GM12875 (cell line): ENCODE data around the gene LY6G5C.
"Not testable (repeated sequence)": the region's sequence is repeated elsewhere in the genome, so short reads cannot be mapped to it uniquely, and the experiment has no call there.

Source experiments
- H3K4me3 ChIP-seq: one replicate; pipeline ENCODE4 v1.5.1; 2011; ENCODE audit warnings: low read depth, low read length, control low read depth
- CTCF ChIP-seq: IDR thresholded peaks from 2 replicates; pipeline ENCODE4 v1.5.1; 2011; ENCODE audit warnings: low read depth, mild to moderate bottlenecking, control low read depth, inconsistent platforms, low read length, moderate library complexity, borderline replicate concordance; ENCODE audit not compliant: insufficient read depth

LY6G5C gene

DNA sequence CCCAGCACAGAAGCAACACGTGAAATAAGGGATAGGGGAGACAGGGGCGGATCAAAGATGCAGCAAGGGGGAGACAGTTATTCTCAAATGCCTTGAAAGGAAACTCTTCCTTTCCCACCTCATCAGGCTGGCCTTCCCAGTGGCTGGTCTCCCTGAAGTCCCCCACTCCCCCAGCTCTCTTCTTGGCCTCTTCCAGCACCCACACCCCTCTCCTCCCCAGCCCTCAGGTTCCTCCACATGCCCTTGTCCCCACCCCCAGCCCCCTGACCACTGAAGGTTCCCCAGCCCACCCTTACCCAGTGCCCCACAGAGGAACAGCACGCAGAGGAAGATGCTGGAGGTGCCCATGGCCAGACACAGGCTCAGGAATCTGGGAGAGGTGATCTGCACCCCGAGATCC is 32.6 kb upstream of the LY6G5C start:
- no peak overlapping the region for H3K4me3 ChIP-seq
- no peak for TF ChIP-seq CTCF

DNA sequence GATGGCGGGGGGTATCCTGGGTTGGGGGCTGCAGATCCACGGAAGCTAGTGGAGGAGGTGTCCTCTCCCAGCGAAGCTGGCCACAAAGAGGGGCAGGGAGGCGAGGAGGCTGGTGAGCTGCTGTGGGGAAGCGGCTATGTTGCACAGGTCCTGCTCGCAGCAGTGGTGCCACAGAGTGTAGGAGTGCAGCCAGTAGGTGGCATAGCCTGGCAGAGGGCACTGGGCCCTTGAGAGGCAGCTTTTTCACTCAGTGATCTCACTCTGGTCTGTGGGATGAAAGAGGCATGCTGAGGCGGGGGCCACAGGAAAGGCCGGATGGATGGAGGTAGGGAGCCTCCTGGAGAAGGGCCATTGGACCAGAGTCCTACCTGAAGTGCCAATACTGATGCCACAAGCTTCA is 31.4 kb upstream of the LY6G5C start:
- H3K4me3 ChIP-seq = no peak overlapping the region
- peak; percentile 10; the same call in 1 of the 2 replicates for TF ChIP-seq CTCF

DNA sequence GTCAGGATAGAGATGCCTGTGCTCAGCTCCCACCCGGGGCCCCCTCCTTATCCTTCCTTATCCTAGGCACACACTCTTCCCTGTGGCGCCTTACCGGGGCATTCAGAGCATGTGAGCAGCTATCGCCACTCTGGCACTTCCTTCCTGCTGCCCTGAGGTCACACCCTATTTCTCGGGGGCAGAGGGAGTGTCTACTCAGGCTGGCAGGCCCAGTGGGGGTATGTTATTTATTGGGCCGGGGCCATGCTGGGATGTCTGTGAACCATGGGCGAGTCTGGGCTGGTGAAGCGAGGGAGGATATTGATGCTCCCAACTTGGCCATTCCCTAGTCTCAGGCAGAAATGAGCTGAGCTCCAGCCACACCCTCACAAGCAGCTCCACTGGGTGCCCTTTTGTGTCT is 30.4 kb upstream of the LY6G5C start:
- no peak for TF ChIP-seq CTCF
- no peak overlapping the region for H3K4me3 ChIP-seq

DNA sequence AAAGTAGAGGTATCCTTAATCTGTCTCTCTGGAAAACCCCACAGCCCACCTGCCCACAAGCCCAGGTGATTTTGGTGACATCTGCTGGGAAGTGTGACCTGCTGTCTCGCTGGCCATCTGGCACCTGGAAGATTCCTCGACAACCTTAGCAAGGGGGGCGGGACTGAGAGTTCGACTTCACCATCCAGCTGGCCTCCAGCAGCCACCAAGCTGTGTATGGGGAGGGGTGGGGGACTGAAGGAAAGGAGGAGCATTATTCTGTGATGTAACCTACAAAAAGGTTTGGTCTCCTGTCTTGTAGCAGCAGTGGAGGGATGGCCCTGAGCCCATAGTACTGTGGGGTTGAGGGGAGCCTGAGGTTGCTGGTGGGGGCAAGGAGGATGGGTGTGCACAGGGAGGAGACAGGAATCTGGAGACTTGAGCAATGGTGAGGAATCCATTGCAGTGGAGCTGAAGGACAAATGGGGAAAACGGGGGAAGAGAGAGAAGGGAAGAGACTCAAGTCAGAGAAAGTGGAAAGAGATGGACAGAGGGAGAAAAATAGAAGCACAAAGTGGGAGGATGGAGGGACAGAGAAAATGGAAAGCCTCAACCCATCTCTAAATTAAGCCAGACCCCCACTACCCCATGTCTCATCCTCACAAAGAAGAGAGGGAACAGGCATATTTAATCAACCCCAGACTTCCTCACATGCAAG is 29.8 kb upstream of the LY6G5C start:
- no peak overlapping the region for H3K4me3 ChIP-seq
- TF ChIP-seq CTCF = no peak

DNA sequence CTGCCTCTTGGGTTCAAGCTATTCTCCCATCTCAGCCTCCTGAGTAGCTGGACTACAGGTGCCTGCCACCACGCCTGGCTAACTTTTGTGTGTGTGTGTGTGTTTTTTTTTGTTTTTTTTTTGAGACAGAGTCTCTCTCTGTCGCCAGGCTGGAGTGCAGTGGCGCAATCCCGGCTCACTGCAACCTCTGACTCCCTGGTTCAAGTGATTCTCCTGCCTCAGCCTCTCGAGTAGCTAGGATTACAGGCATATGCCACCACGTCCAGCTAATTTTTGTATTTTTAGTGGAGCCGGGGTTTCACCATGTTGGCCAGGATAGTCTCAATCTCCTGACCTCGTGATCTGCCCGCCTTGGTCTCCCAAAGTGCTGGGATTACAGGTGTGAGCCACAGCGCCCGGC is 28.3 kb upstream of the LY6G5C start:
- not testable (repeated sequence) for H3K4me3 ChIP-seq

DNA sequence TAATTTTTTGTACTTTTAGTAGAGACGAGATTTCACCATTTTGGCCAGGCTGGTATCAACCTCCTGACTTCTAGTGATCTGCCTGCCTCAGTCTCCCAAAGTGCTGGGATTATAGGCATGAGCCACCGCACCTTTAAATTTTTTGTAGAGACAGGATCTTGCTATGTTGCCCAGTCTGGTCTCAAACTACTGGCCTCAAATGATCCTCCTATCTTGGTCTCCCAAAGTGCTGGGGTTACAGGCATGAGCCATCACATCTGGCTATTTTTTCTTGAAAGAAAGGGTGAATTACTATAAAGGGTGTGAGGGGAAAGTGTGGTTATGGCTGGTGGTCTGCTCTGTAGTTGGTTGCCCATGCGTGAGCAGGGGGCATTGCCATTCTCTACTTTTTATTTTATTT is 27.4 kb upstream of the LY6G5C start:
- no peak for TF ChIP-seq CTCF
- H3K4me3 ChIP-seq = no peak overlapping the region

DNA sequence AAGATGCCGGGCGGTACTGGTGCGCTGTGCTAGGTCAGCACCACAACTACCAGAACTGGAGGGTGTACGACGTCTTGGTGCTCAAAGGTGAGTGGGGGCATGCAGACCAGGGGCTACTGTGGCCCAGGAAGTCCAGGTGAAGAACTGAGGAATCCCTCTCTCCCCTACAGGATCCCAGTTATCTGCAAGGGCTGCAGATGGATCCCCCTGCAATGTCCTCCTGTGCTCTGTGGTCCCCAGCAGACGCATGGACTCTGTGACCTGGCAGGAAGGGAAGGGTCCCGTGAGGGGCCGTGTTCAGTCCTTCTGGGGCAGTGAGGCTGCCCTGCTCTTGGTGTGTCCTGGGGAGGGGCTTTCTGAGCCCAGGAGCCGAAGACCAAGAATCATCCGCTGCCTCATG is 26.8 kb upstream of the LY6G5C start:
- no peak for TF ChIP-seq CTCF
- no peak overlapping the region for H3K4me3 ChIP-seq

DNA sequence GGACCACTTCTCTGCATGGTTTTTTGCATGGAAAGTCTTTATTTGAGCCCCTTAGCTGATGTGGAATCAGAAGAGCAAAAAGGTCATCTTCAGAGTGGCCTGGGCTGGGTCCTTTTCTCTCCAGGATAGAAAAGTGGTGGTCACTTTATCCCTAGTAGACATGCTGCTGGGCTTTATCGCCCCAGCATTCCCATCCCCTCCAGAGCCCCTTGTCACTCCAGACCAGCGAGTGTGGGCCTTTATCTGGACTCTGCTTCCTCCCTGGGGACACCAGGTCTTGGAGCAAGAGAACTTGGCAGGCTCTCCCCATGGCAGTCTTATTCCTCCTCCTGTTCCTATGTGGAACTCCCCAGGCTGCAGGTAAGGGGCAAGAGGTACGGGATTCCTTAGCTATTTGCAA is 25.7 kb upstream of the LY6G5C start, which contains the start of gene LY6G6F:
Gene LY6G6F, plus strand, starts transcription at position 268 of the 400 bp plus-strand sequence. Its CDS starts 41 bp downstream, at position 309.
- H3K4me3 ChIP-seq = no peak within 1 kb of the TSS
- no peak for TF ChIP-seq CTCF
